ENCODE data around the gene GJC2.

GJC2 gene

GRCh38 chr1:228145463-228146416 lies 4.0 kb upstream of the GJC2 start:
- no peak for TF ChIP-seq CTCF (IDR thresholded peaks at IDR 0.05; ENCODE audit: extremely low read depth, missing control alignments)
- DNase-seq (ENCODE audit: low spot score), result no peak

- peak; percentile 11 for DNase-seq (ENCODE audit: low spot score)
- TF ChIP-seq CTCF (IDR thresholded peaks at IDR 0.05; ENCODE audit: extremely low read depth, missing control alignments), result no peak
Measured at GRCh38 chr1:228146417-228147150, 3.1 kb upstream of the GJC2 start.

GRCh38 chr1:228147151-228147693 lies 2.5 kb upstream of the GJC2 start:
- peak; percentile 12 for DNase-seq (ENCODE audit: low spot score)
- no peak for TF ChIP-seq CTCF (IDR thresholded peaks at IDR 0.05; ENCODE audit: extremely low read depth, missing control alignments)

GRCh38 chr1:228147768-228148167 lies 2.0 kb upstream of the GJC2 start:
- no peak for TF ChIP-seq CTCF (IDR thresholded peaks at IDR 0.05; ENCODE audit: extremely low read depth, missing control alignments)
- DNase-seq (ENCODE audit: low spot score), result peak; percentile 11

- TF ChIP-seq CTCF (IDR thresholded peaks at IDR 0.05; ENCODE audit: extremely low read depth, missing control alignments), result no peak
- no peak for DNase-seq (ENCODE audit: low spot score)
Measured at GRCh38 chr1:228148196-228148861, 1.4 kb upstream of the GJC2 start.

GRCh38 chr1:228148935-228149405 lies 760 bp upstream of the GJC2 start:
- TF ChIP-seq CTCF (IDR thresholded peaks at IDR 0.05; ENCODE audit: extremely low read depth, missing control alignments), result no peak
- no peak for DNase-seq (ENCODE audit: low spot score)
